ENCODE measurements around the gene DCTN5.

The DCTN5 gene

GRCh38 chr16:23687034-23687808 lies 46.0 kb downstream of the DCTN5 start:
- Histone ChIP-seq H3K36me3 (ENCODE audit: control insufficient read depth, insufficient read depth, low read length) (peaks cover 47% of the 10 kb centered on the region), H3K27me3 (ENCODE audit: insufficient read depth, low read length, poor library complexity) (no peaks in the 10 kb centered on the region), H3K18ac (ENCODE audit: low read length) (no peak overlapping the region), H3K9ac (ENCODE audit: low read length) (no peak overlapping the region), H2BK120ac (ENCODE audit: low read depth, low read length) (no peak overlapping the region), H3K79me1 (ENCODE audit: low read length) (peaks cover 12% of the 10 kb centered on the region), H2AK5ac (ENCODE audit: low read length) (no peak overlapping the region), H3K23ac (ENCODE audit: low read length) (no peak overlapping the region), H3K27ac (ENCODE audit: low read depth, low read length) (no peak overlapping the region), H2BK5ac (ENCODE audit: low read length) (no peak overlapping the region), H4K5ac (ENCODE audit: low read length) (no peak overlapping the region), H3K4me1 (ENCODE audit: control insufficient read depth, low read depth, low read length) (no peaks in the 10 kb centered on the region), H3K4me3 (ENCODE audit: low read length) (no peak overlapping the region), H3K79me2 (ENCODE audit: control insufficient read depth, insufficient read depth, low read length) (peaks cover 5% of the 10 kb centered on the region), H3K4me2 (ENCODE audit: low read length) (no peak overlapping the region), H3K56ac (ENCODE audit: low read length) (no peak overlapping the region), H3K4ac (ENCODE audit: low read depth, low read length) (no peak overlapping the region), H2BK15ac (replicated peaks; ENCODE audit: low read depth) (no peak overlapping the region), H4K8ac (ENCODE audit: low read depth, low read length) (no peak overlapping the region)
- no peak for DNase-seq
- WGBS (ENCODE audit: extremely low coverage, insufficient coverage, low lambda C conversion rate) = no CpG with 5 or more reads among the region's 16 CpGs

GRCh38 chr16:23689442-23690187 lies 48.3 kb downstream of the DCTN5 start:
- no peak overlapping the region for H3K4me3 ChIP-seq (ENCODE audit: low read length)
- no peak overlapping the region for H4K8ac ChIP-seq (ENCODE audit: low read depth, low read length)
- no peak overlapping the region for H3K56ac ChIP-seq (ENCODE audit: low read length)
- peaks cover 39% of the 10 kb centered on the region for H3K36me3 ChIP-seq (ENCODE audit: control insufficient read depth, insufficient read depth, low read length)
- H2BK5ac ChIP-seq (ENCODE audit: low read length) = no peak overlapping the region
- no peak overlapping the region for H3K4me2 ChIP-seq (ENCODE audit: low read length)
- WGBS (ENCODE audit: extremely low coverage, insufficient coverage, low lambda C conversion rate) = no CpG with 5 or more reads among the region's 36 CpGs
- H3K27me3 ChIP-seq (ENCODE audit: insufficient read depth, low read length, poor library complexity) = no peaks in the 10 kb centered on the region
- H3K18ac ChIP-seq (ENCODE audit: low read length) = no peak overlapping the region
- no peak overlapping the region for H3K23ac ChIP-seq (ENCODE audit: low read length)
- no peak overlapping the region for H3K27ac ChIP-seq (ENCODE audit: low read depth, low read length)
- DNase-seq = no peak
- no peak overlapping the region for H3K9ac ChIP-seq (ENCODE audit: low read length)
- peaks cover 4% of the 10 kb centered on the region for H3K79me1 ChIP-seq (ENCODE audit: low read length)
- no peak overlapping the region for H3K4ac ChIP-seq (ENCODE audit: low read depth, low read length)
- H2BK15ac ChIP-seq (replicated peaks; ENCODE audit: low read depth) = no peak overlapping the region
- no peaks in the 10 kb centered on the region for H3K4me1 ChIP-seq (ENCODE audit: control insufficient read depth, low read depth, low read length)
- no peak overlapping the region for H2AK5ac ChIP-seq (ENCODE audit: low read length)
- H2BK120ac ChIP-seq (ENCODE audit: low read depth, low read length) = no peak overlapping the region
- no peaks in the 10 kb centered on the region for H3K79me2 ChIP-seq (ENCODE audit: control insufficient read depth, insufficient read depth, low read length)
- no peak overlapping the region for H4K5ac ChIP-seq (ENCODE audit: low read length)

- no peaks in the 10 kb centered on the region for H3K27me3 ChIP-seq (ENCODE audit: insufficient read depth, low read length, poor library complexity)
- no peak overlapping the region for H3K4ac ChIP-seq (ENCODE audit: low read depth, low read length)
- H2BK120ac ChIP-seq (ENCODE audit: low read depth, low read length) = no peak overlapping the region
- H3K27ac ChIP-seq (ENCODE audit: low read depth, low read length) = no peak overlapping the region
- H4K5ac ChIP-seq (ENCODE audit: low read length) = no peak overlapping the region
- no peaks in the 10 kb centered on the region for H3K79me2 ChIP-seq (ENCODE audit: control insufficient read depth, insufficient read depth, low read length)
- WGBS (ENCODE audit: extremely low coverage, insufficient coverage, low lambda C conversion rate) = no CpG with 5 or more reads among the region's 25 CpGs
- H3K4me3 ChIP-seq (ENCODE audit: low read length) = no peak overlapping the region
- peaks cover 39% of the 10 kb centered on the region for H3K36me3 ChIP-seq (ENCODE audit: control insufficient read depth, insufficient read depth, low read length)
- H3K23ac ChIP-seq (ENCODE audit: low read length) = no peak overlapping the region
- H3K4me2 ChIP-seq (ENCODE audit: low read length) = no peak overlapping the region
- no peak overlapping the region for H2BK15ac ChIP-seq (replicated peaks; ENCODE audit: low read depth)
- no peak overlapping the region for H3K9ac ChIP-seq (ENCODE audit: low read length)
- no peak overlapping the region for H4K8ac ChIP-seq (ENCODE audit: low read depth, low read length)
- H3K79me1 ChIP-seq (ENCODE audit: low read length) = peaks cover 4% of the 10 kb centered on the region
- no peak overlapping the region for H2AK5ac ChIP-seq (ENCODE audit: low read length)
- no peak for DNase-seq
- no peak overlapping the region for H2BK5ac ChIP-seq (ENCODE audit: low read length)
- no peak overlapping the region for H3K56ac ChIP-seq (ENCODE audit: low read length)
- H3K4me1 ChIP-seq (ENCODE audit: control insufficient read depth, low read depth, low read length) = no peaks in the 10 kb centered on the region
- no peak overlapping the region for H3K18ac ChIP-seq (ENCODE audit: low read length)
These were observed 49.7 kb downstream of the DCTN5 start for GRCh38 chr16:23690771-23691482.

- Histone ChIP-seq H4K8ac (ENCODE audit: low read depth, low read length) (no peak overlapping the region), H3K4me3 (ENCODE audit: low read length) (no peak overlapping the region), H3K27ac (ENCODE audit: low read depth, low read length) (no peak overlapping the region), H3K23ac (ENCODE audit: low read length) (no peak overlapping the region), H2BK120ac (ENCODE audit: low read depth, low read length) (no peak overlapping the region), H3K36me3 (ENCODE audit: control insufficient read depth, insufficient read depth, low read length) (peaks cover 36% of the 10 kb centered on the region), H3K27me3 (ENCODE audit: insufficient read depth, low read length, poor library complexity) (no peaks in the 10 kb centered on the region), H3K9ac (ENCODE audit: low read length) (no peak overlapping the region), H3K56ac (ENCODE audit: low read length) (no peak overlapping the region), H3K79me1 (ENCODE audit: low read length) (peaks cover 4% of the 10 kb centered on the region), H3K4me2 (ENCODE audit: low read length) (no peak overlapping the region), H3K18ac (ENCODE audit: low read length) (no peak overlapping the region), H2AK5ac (ENCODE audit: low read length) (no peak overlapping the region), H4K5ac (ENCODE audit: low read length) (no peak overlapping the region), H2BK5ac (ENCODE audit: low read length) (no peak overlapping the region), H3K4me1 (ENCODE audit: control insufficient read depth, low read depth, low read length) (no peaks in the 10 kb centered on the region), H2BK15ac (replicated peaks; ENCODE audit: low read depth) (no peak overlapping the region), H3K79me2 (ENCODE audit: control insufficient read depth, insufficient read depth, low read length) (no peaks in the 10 kb centered on the region), H3K4ac (ENCODE audit: low read depth, low read length) (no peak overlapping the region)
- no peak for DNase-seq
- no CpG with 5 or more reads among the region's 10 CpGs for WGBS (ENCODE audit: extremely low coverage, insufficient coverage, low lambda C conversion rate)
These were observed 50.4 kb downstream of the DCTN5 start for GRCh38 chr16:23691483-23692189.

GRCh38 chr16:23692190-23692837 lies 51.0 kb downstream of the DCTN5 start:
- Histone ChIP-seq H3K4me2 (ENCODE audit: low read length) (no peak overlapping the region), H2BK15ac (replicated peaks; ENCODE audit: low read depth) (no peak overlapping the region), H2BK120ac (ENCODE audit: low read depth, low read length) (no peak overlapping the region), H3K23ac (ENCODE audit: low read length) (no peak overlapping the region), H3K36me3 (ENCODE audit: control insufficient read depth, insufficient read depth, low read length) (peaks cover 32% of the 10 kb centered on the region), H3K4me3 (ENCODE audit: low read length) (no peak overlapping the region), H2AK5ac (ENCODE audit: low read length) (no peak overlapping the region), H2BK5ac (ENCODE audit: low read length) (no peak overlapping the region), H4K8ac (ENCODE audit: low read depth, low read length) (no peak overlapping the region), H3K4ac (ENCODE audit: low read depth, low read length) (no peak overlapping the region), H3K79me1 (ENCODE audit: low read length) (peaks cover 2% of the 10 kb centered on the region), H3K27me3 (ENCODE audit: insufficient read depth, low read length, poor library complexity) (no peaks in the 10 kb centered on the region), H3K79me2 (ENCODE audit: control insufficient read depth, insufficient read depth, low read length) (no peaks in the 10 kb centered on the region), H3K27ac (ENCODE audit: low read depth, low read length) (no peak overlapping the region), H3K9ac (ENCODE audit: low read length) (no peak overlapping the region), H3K18ac (ENCODE audit: low read length) (no peak overlapping the region), H4K5ac (ENCODE audit: low read length) (no peak overlapping the region), H3K4me1 (ENCODE audit: control insufficient read depth, low read depth, low read length) (no peaks in the 10 kb centered on the region), H3K56ac (ENCODE audit: low read length) (no peak overlapping the region)
- no peak for DNase-seq
- WGBS (ENCODE audit: extremely low coverage, insufficient coverage, low lambda C conversion rate) = no CpG with 5 or more reads among the region's 6 CpGs

Data from mesendoderm (in vitro differentiated cells).